Natural killer cell (primary cell): ENCODE measurements around the gene NAXD. TPM values are rescaled to one million over a fixed set of nuclear protein-coding genes. Genes with fewer than 3 reads are reported as not detected.

Experiments
- ATAC-seq, 3 donors: fragments of 150-1000 bp in 2 of 3; fragments of 200-7000 bp in 1 of 3; cut with Tn5 transposase; 1 replicate in 1 of 3; 2 replicates in 2 of 3; pipeline ENCODE4 v1.10.0; 2021; ENCODE audit warnings: mild to moderate bottlenecking in 2 of 3, moderate library complexity in 2 of 3
- DNase-seq, 2 donors: peaks; one replicate each; pipeline versions ENCODE4 v3.0.0 to v3.0.0-alpha.2; 2013 to 2021; ENCODE audit warnings: mixed read lengths in 1 of 2
- H3K27ac ChIP-seq: one replicate; pipeline ENCODE4 v1.5.1; 2013; ENCODE audit warnings: mild to moderate bottlenecking, low read length
- H3K27me3 ChIP-seq: one replicate; pipeline ENCODE4 v1.6.1; 2013; ENCODE audit warnings: low read length; ENCODE audit not compliant: control insufficient read depth, insufficient read depth
- H3K36me3 ChIP-seq: one replicate; pipeline ENCODE4 v1.6.1; 2013; ENCODE audit warnings: low read length; ENCODE audit not compliant: control insufficient read depth, insufficient read depth
- H3K4me1 ChIP-seq: one replicate; pipeline ENCODE4 v1.6.1; 2013; ENCODE audit warnings: low read length; ENCODE audit not compliant: control insufficient read depth, insufficient read depth
- H3K4me3 ChIP-seq: one replicate; pipeline ENCODE4 v1.5.1; 2013; ENCODE audit warnings: low read length
- H3K9me3 ChIP-seq: one replicate; pipeline ENCODE4 v1.6.1; 2013; ENCODE audit warnings: low read length; ENCODE audit not compliant: control insufficient read depth, insufficient read depth
- H3K27ac Mint-ChIP-seq, 2 donors: one replicate each; pipeline ENCODE4 v1.8.0; 2022; ENCODE audit warnings: mild to moderate bottlenecking in 2 of 2, mixed read lengths in 2 of 2, moderate library complexity in 1 of 2
- H3K27me3 Mint-ChIP-seq, 2 donors: one replicate each; pipeline ENCODE4 v1.8.0; 2022; ENCODE audit warnings: low read depth in 2 of 2, mixed read lengths in 2 of 2
- H3K36me3 Mint-ChIP-seq: one replicate; pipeline ENCODE4 v1.8.0; 2022; ENCODE audit warnings: mixed read lengths
- H3K4me1 Mint-ChIP-seq, 2 donors: one replicate each; pipeline ENCODE4 v1.8.0; 2022; ENCODE audit warnings: mixed read lengths in 2 of 2
- H3K4me3 Mint-ChIP-seq: one replicate; pipeline ENCODE4 v1.8.0; 2022; ENCODE audit warnings: mild to moderate bottlenecking, moderate library complexity, mixed read lengths
- H3K9me3 Mint-ChIP-seq, 2 donors: one replicate each; pipeline ENCODE4 v1.8.0; 2022; ENCODE audit warnings: mixed read lengths in 2 of 2
- WGBS: methylation state at CpG from one replicate; pipeline ENCODE4 v1.1.7; 2013; ENCODE audit warnings: missing lambda C conversion rate; ENCODE audit not compliant: insufficient coverage; 5-methylcytosine and 5-hydroxymethylcytosine counted together
- intact Hi-C: fragments of 100-400 bp; cut with micrococcal nuclease; formaldehyde crosslinking; loops from one replicate; pipeline ENCODE4 v1.14.2; 2022
- total RNA-seq, 4 donors: library from RNA; stranded (reverse); fragments of 120-200 nt in 1 of 4; gene quantifications; one replicate each; pipeline versions ENCODE4 v1.2.3 to v1.2.4, GENCODE V29; 2013 to 2022
- TF ChIP-seq, protein P1 (sequence below): fragments of 200-600 bp; IDR thresholded peaks from one replicate; pipeline ENCODE4 v1.8.0; 2022; ENCODE audit warnings: antibody characterized with exemption

The NAXD gene
- total RNA-seq, 3 donors from 2014 or later (not counting 1 experiment from before 2014, with no cell fraction given) = 6.8 to 14.0 (median 12.0) TPM

DNA sequence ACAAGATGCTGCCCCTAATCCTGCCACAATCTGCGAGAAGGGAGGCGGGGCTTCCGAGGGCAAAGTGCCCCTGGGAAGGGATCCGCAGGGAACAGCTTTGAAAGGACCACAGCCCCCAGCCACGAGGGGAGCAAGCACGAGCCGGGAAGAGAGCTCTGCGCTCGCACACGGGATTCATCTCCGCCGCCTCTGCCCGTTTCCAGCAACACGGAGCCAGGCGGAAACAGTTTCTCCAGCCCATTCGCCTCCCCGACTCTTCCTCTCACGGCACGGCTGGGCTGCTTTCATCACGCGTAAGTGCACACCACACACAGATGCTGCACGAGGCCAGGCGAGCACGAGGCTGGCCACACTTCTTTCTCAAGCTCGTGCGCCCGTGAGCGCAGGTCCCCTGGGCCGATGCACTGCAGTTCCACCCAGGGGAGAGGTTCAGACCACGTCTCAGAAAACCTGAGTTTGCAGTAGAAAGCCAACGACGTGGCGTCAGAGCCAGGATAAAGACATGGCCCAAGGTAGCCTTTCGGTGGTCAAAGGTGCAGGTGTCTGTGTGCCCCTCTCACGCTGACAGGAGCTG is 33.6 kb downstream of the NAXD start:
- TF ChIP-seq, protein P1, sequence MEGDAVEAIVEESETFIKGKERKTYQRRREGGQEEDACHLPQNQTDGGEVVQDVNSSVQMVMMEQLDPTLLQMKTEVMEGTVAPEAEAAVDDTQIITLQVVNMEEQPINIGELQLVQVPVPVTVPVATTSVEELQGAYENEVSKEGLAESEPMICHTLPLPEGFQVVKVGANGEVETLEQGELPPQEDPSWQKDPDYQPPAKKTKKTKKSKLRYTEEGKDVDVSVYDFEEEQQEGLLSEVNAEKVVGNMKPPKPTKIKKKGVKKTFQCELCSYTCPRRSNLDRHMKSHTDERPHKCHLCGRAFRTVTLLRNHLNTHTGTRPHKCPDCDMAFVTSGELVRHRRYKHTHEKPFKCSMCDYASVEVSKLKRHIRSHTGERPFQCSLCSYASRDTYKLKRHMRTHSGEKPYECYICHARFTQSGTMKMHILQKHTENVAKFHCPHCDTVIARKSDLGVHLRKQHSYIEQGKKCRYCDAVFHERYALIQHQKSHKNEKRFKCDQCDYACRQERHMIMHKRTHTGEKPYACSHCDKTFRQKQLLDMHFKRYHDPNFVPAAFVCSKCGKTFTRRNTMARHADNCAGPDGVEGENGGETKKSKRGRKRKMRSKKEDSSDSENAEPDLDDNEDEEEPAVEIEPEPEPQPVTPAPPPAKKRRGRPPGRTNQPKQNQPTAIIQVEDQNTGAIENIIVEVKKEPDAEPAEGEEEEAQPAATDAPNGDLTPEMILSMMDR = no peak
- H3K36me3 Mint-ChIP-seq = no peaks in the 10 kb centered on the region
- no peak overlapping the region for H3K4me3 Mint-ChIP-seq
- peaks cover 0 to 6% of the 10 kb centered on the region in 2 donors for H3K4me1 Mint-ChIP-seq
- H3K27me3 ChIP-seq = no peaks in the 10 kb centered on the region
- ATAC-seq (no peak), DNase-seq (no peak)
- peaks cover 32% of the 10 kb centered on the region for H3K36me3 ChIP-seq
- no peak overlapping the region for H3K27ac ChIP-seq
- H3K4me1 ChIP-seq = peaks cover 25% of the 10 kb centered on the region
- no peak overlapping the region for H3K27ac Mint-ChIP-seq
- intact Hi-C loops = no loop called here
- H3K4me3 ChIP-seq = no peak overlapping the region
- H3K9me3 ChIP-seq = no peaks in the 10 kb centered on the region
- no peaks in the 10 kb centered on the region for H3K27me3 Mint-ChIP-seq
- WGBS = 94% methylated on average over 35 of the region's 35 CpGs
- no peaks in the 10 kb centered on the region for H3K9me3 Mint-ChIP-seq

DNA sequence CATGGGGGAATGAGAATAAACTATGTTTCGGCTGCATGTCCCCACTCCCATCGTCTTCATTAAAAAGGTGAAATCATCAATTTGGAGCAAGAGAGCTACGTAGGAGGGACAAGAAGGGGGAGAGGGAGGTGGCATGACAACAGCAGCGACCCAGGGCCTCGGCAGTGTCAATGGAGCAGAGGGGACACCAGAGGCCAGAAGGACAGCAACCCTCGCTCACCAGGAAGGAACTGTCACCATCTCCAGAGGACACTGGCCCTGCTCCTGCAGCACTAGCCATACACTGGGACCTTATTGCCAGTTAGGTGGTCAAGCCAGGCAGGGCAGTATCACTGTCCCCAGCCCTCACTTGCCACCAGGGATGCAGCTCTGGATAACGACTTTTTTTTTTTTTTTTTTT is 34.2 kb downstream of the NAXD start:
- H3K27ac Mint-ChIP-seq = no peak overlapping the region

GRCh38 chr13:110650436-110650835 is 35.1 kb downstream of the NAXD start:
- Histone ChIP-seq H3K4me1 (peaks cover 13% of the 10 kb centered on the region), H3K9me3 (no peaks in the 10 kb centered on the region), H3K27ac (no peak overlapping the region), H3K27me3 (no peaks in the 10 kb centered on the region), H3K4me3 (no peak overlapping the region), H3K36me3 (peaks cover 25% of the 10 kb centered on the region)
- TF ChIP-seq, protein P1 = no peak
- H3K4me3 Mint-ChIP-seq = no peak overlapping the region
- DNase-seq (no peak), ATAC-seq (no peak)
- WGBS = 96% methylated on average over 14 of the region's 14 CpGs
- H3K27me3 Mint-ChIP-seq = no peaks in the 10 kb centered on the region
- no peaks in the 10 kb centered on the region for H3K36me3 Mint-ChIP-seq
- peaks cover 0 to 6% of the 10 kb centered on the region in 2 donors for H3K4me1 Mint-ChIP-seq
- H3K9me3 Mint-ChIP-seq = no peaks in the 10 kb centered on the region
- H3K27ac Mint-ChIP-seq = no peak overlapping the region
- intact Hi-C loops = no loop called here

More for the DNA sequence above, 34.2 kb downstream of the NAXD start:
- DNase-seq (no peak), ATAC-seq (no peak)
- peaks cover 28% of the 10 kb centered on the region for H3K36me3 ChIP-seq
- intact Hi-C loops = no loop called here
- TF ChIP-seq, protein P1 = no peak
- Mint-ChIP-seq H3K4me1 (peaks cover 0 to 6% of the 10 kb centered on the region in 2 donors), H3K36me3 (no peaks in the 10 kb centered on the region), H3K9me3 (no peaks in the 10 kb centered on the region), H3K27me3 (no peaks in the 10 kb centered on the region), H3K4me3 (no peak overlapping the region)
- H3K27ac ChIP-seq = no peak overlapping the region
- no peaks in the 10 kb centered on the region for H3K27me3 ChIP-seq
- over 99% methylated on average over 7 of the region's 7 CpGs for WGBS
- no peak overlapping the region for H3K4me3 ChIP-seq
- no peaks in the 10 kb centered on the region for H3K9me3 ChIP-seq
- H3K4me1 ChIP-seq = peaks cover 22% of the 10 kb centered on the region

- no peak for ATAC-seq
- intact Hi-C loops = no loop called here
- Mint-ChIP-seq H3K4me1 (peaks cover 5 to 11% of the 10 kb centered on the region in 2 donors), H3K27ac (no peak overlapping the region), H3K4me3 (no peak overlapping the region), H3K27me3 (no peaks in the 10 kb centered on the region), H3K36me3 (no peaks in the 10 kb centered on the region), H3K9me3 (no peaks in the 10 kb centered on the region)
- H3K4me3 ChIP-seq = no peak overlapping the region
- H3K4me1 ChIP-seq = peaks cover 13% of the 10 kb centered on the region
- TF ChIP-seq, protein P1 = no peak
- H3K9me3 ChIP-seq = no peaks in the 10 kb centered on the region
- WGBS = 95% methylated on average over 14 of the region's 14 CpGs
- H3K27ac ChIP-seq = no peak overlapping the region
- DNase-seq = no peak
- H3K36me3 ChIP-seq = peaks cover 19% of the 10 kb centered on the region
- H3K27me3 ChIP-seq = no peaks in the 10 kb centered on the region
Measured at GRCh38 chr13:110651271-110651670, 35.9 kb downstream of the NAXD start.
